KBM-7 (cell line): ENCODE results near the gene SUFU.
"Not testable (repeated sequence)": the region's sequence is repeated elsewhere in the genome, so short reads cannot be mapped to it uniquely, and the experiment has no call there.

Source experiments
- DNase-seq: peaks from one replicate; pipeline ENCODE4 v3.0.0-alpha.2; 2015
- in situ Hi-C: fragments of 300-500 bp; cut with MboI; formaldehyde crosslinking; loops from 2 replicates; pipeline ENCODE4 v1.14.3; 2020; ENCODE audit warnings: low sequenced_read_pairs, low pct_unique_long_range_greater_than_20kb, mixed read lengths

The SUFU gene

DNA sequence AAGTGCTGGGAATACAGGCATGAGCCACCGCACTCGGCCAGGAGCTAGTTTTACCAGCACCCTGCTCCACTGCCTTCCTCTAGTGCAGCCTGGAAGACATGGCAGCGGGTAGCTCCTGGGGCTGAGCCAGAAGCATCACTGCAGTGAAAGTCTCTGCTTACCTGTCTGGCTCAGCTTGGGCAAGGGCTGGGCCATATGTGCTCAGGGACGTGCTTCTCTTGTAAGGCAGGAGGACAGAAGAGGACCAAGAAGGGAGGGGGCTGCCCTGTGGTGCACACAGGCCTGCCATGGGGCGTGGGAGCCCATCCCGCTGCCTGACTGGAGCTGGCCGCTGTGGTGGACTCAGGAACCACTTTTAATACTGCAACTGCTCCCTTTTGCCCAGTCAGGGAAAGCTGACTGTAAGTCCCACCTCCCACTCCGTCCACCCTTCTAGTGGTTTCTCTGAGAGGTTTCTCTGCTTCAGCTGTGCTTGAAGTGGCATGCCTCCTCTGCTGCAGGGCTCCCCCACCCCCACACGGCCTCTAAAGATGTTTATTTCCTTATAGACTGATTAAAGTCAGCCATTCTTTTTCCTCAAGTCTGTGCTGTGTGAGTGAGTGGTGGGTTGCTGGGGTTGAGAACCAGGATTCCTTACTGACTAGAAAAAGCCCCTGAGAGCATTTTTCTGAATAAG is 27.2 kb upstream of the SUFU start:
- in situ Hi-C loops: loop anchor here (25.0 kb wide), 1 partner anchor 239 kb away; the partner anchor contains the start of genes ELOVL3, GBF1 and PITX3
- no peak for DNase-seq

DNA sequence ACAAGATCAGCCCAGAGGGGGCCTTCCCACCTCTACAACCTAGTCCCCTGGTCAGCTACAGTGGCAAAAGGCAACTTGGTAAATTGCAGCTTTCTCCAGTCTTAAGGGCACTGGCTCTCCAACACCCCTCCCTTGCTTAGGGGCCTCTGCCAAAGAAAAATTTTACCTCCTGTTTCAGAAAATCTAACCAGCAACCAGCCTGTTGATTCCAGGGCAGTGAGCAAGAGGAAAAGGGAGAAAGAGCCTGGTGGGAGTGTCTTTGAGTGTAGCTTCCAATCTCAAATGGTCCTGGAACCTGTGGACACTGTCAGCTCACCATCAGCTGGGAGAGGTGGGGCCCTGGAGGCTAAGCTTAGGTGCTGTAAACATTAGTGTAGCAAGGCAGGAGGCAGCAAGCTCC is 24.1 kb upstream of the SUFU start:
- DNase-seq: no peak
- in situ Hi-C loops: loop anchor here (25.0 kb wide), 1 partner anchor 242 kb away; the partner anchor contains the start of genes ELOVL3, GBF1 and PITX3

DNA sequence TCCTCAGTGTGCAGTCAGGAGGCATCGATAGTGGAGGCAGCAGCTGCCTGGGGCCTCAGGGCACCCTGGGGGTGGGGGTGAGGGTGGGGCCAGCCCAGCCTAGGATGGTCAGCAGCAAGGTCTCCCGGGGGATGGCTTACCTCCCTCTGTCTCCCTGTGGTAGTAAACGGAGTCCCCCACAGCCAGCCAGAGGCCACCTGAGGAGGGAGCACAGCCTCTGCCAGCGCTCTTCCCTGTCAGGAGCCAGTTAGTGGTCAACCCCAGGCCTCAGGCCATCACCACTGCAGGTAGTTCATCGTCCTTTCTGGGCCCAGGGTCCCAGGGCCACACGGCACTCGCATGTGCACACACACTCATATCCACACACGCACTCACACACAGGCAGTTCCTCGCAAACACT is 23.4 kb upstream of the SUFU start:
- no peak for DNase-seq
- in situ Hi-C loops: loop anchor here (25.0 kb wide), 1 partner anchor 243 kb away; the partner anchor contains the start of genes ELOVL3, GBF1 and PITX3

DNA sequence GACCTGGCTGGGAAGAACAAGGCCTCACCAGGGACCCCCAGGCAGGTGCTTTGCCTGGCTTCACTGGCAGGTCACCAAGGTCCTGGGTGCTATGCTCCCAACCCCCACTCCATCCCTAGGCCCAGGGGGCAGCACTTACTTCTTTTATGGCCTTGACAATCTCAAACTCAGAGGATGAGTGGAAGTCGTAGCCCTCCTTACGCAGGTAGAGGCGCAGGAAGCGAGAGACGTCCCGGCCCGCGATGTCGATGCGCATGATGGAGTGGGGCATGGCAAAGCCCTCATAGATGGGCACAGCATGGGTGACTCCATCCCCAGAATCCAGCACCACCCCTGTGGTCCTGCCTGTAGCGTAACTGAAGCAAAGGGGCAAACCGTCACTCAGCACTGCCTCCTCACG is 19.8 kb upstream of the SUFU start:
- in situ Hi-C loops: loop anchor here (25.0 kb wide), 1 partner anchor 247 kb away; the partner anchor contains the start of genes ELOVL3, GBF1 and PITX3
- no peak for DNase-seq

DNA sequence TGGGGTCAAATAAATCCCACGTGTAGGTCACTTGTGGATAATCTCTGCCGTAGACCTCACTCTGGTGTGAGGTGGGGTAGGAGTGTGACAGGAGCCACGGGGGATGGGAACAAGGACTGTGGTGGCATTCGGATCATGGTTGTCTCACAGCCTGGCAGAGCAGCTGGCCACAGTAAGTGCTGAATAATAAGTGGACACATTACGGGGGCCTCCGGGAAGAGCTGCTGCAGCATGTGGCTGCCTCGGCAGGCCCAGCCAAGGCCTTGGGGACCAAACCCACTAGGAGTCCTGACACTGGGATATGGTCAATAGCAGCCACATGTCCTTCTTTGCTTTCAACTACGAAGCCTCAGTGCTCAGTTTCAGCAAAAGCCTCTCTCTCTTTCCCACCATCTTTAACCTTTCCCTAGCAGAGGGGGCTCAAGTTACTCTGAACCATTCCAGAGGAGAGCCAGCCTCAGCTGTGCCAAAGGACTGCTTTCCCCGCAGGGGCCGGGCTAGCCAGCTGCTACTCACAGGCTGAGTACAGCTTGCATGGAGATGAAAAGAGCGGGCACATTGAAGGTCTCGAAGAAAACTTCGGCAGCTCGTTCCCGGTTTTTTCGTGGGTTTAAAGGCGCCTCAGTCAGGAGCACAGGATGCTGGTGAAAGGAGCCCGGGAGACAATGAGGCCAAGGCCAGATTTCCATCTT is 18.5 kb upstream of the SUFU start:
- no peak for DNase-seq
- in situ Hi-C loops: loop anchor here (25.0 kb wide), 1 partner anchor 248 kb away; the partner anchor contains the start of genes ELOVL3, GBF1 and PITX3

DNA sequence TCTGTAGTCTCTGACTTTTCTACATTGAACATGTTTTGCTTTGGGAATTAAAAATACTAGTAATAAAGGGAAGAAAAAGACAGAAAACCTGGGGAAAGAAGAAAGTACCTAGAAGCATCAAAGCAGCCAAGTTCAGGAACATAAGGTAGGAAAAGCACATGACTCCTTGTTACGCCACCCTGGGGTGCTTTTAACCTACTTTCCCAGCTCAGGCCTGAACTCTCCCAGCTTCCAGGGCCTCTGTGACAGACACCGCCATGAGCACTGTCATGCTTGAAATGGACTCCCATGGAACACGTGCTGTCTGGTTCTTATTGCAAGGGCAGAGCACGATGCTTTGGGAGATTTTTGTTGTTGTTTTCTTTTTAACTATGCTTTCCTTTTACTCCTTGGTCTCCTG is 12.6 kb upstream of the SUFU start:
- DNase-seq: no peak
- in situ Hi-C loops: loop anchor here (25.0 kb wide), 1 partner anchor 254 kb away; the partner anchor contains the start of genes ELOVL3, GBF1 and PITX3

DNA sequence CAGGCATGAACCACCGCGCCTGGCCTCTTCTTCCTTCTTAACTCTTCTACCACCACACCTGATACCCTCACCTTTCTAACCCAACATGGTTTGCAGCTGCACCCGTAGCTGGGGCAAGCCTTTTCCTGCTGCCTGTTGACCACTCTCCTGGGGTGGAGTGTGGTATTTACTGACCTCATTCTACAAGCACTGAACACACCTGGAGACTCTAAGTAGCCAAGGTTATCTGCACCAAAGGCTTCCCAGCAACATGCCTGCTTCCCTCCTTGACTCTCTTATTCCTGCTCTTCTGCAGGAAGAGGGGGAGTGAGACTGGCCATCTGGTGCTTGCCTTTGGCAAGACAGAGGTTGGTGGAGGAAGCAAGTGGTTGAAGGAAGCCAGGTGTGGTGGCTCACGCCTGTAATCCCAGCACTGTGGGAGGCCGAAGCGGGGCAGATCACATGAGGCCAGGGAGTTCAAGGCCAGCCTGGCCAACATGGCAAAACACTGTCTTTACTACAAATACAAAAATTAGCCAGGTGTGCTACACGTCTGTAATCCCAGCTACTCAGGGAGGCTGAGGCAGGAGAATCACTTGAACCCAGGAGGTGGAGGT is 11.3 kb upstream of the SUFU start:
- in situ Hi-C loops: loop anchor here (25.0 kb wide), 1 partner anchor 255 kb away; the partner anchor contains the start of genes ELOVL3, GBF1 and PITX3
- no peak for DNase-seq

DNA sequence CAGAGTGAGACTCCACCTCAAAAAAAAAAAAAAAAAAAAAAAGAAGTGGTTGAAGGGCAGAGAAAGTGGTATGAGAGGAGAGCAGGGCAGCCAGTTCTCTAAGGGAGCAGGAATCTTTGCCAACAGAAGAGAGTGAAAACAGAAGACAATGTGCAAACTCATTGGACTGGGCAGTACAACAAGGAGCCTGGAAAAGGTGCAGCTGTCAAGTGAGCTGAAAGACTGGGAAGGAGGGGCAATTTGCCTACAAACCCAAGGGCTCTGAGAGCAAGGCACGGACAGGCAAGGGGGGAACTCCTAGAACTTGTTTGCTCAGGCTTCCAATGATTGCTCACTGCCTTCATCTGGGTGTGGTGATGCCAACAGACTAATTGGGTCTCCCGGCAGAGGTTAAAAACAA is 10.8 kb upstream of the SUFU start:
- no peak for DNase-seq
- in situ Hi-C loops: loop anchor here (25.0 kb wide), 1 partner anchor 256 kb away; the partner anchor contains the start of genes ELOVL3, GBF1 and PITX3

DNA sequence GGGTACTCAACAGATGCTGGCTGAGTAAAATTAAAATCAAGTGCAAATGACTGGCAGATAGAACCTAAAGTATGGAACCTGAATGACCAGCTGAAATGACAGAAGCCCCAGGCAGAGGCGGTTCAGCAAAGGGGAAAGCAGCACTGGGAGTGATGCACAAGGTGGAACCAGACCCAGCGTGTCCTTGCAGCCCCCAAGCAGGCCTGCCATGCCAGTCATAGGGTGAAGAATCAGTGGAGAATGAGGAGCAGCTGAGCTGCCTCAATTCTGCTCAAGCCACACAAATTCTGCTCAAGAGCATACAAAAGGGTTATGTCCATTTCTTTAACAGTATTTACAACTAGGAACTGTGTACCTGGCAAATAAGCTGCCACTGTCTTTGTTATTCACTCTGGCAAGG is 10.0 kb upstream of the SUFU start:
- in situ Hi-C loops: loop anchor here (25.0 kb wide), 1 partner anchor 256 kb away; the partner anchor contains the start of genes ELOVL3, GBF1 and PITX3
- no peak for DNase-seq

DNA sequence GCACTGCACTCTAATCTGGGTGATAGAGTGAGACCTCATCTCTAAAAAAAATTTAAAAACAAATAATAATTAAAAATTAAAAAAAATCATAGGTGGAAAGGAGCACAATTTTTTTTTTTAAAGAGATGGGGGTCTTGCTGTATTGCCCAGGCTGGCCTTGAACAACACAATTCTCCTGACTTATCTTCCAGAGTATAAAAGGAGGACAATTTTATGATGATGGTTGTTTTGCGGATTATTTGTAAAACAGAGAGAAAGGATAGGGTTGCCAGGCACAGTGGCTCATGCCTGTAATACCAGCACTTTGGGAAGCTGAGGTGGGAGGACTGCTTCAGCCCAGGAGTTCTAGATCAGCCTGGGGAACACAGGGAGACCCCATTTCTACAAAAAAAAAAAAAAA is 6.2 kb upstream of the SUFU start:
- in situ Hi-C loops: loop anchor here (25.0 kb wide), 1 partner anchor 260 kb away; the partner anchor contains the start of genes ELOVL3, GBF1 and PITX3
- DNase-seq: no peak

DNA sequence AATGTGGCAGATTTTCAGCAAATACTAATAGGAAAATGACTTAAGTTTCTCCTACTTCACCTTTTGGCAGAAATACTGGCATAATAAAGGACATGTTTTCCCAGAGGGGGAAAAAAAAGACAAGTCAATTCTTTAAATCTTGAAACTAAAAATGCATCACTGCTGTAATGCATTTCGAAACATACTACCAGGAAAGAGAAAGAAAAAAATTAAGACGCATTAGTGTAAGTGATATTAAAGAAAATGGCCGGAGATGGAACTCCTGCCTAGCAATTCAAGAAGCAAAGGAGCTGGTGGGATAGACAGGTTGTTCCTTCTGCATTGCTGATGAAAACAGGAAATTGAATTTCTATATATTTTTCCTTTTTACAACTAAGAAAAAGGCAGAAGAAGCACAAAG is 4.4 kb upstream of the SUFU start:
- in situ Hi-C loops: loop anchor here (25.0 kb wide), 1 partner anchor 262 kb away; the partner anchor contains the start of genes ELOVL3, GBF1 and PITX3
- DNase-seq: no peak

DNA sequence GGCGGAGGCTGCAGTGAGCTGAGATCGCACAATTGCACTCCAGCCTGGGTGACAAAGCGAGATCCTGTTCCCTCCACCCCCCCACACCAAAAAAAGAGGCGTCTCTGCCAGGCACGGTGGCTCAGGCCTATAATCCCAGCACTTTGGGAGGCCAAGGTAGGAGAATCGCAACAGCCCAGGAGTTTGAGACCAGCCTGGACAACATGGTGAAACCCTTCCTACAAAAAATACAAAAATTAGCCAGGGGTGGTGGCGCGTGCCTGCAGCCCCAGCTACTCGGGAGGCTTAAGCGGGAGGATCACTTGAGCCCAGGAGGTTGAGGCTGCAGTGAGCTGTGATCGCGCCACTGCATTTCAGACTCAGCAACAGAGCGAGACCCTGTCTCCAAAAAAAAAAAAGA is 3.1 kb upstream of the SUFU start:
- DNase-seq, in situ Hi-C loops: not testable (repeated sequence)

DNA sequence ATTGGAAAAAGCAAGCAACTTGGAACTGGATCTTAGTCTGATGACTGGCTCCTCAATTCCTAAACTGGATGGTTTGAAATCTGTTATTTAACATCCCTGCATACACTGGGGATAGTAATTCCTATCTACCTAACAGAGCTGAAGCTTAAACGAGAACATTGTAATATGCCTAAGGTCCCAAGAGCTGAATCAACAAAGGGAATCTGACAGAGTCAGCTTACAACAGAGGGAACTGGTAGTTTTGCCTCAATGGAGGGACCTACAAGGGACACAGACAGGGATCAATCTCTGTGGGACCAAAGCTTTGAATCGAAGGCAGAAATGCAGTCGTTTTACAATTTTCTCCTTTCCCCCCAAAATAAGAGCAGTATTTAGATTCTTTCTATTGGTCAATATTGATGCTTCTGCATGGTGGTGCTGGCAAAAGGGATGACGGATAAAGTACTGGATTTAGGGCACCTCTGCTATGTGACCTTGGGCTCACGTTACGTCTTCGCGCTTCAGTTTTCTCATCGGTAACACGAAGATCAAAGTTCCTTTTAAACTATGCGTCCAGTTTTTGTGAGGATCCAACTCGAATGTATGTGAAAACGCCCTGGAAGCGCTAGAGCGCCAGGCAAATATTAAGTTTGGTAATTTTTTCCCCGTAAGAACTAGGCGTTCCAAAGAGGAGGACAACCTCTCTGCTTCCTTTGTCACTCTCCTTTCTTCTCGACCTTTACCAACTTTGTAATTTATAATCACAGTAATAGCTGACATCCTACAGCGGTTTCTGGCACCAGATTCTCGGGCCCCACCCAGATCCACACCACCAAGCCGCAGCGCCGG is 2.4 kb upstream of the SUFU start:
- in situ Hi-C loops: no loop called here
- no peak for DNase-seq

DNA sequence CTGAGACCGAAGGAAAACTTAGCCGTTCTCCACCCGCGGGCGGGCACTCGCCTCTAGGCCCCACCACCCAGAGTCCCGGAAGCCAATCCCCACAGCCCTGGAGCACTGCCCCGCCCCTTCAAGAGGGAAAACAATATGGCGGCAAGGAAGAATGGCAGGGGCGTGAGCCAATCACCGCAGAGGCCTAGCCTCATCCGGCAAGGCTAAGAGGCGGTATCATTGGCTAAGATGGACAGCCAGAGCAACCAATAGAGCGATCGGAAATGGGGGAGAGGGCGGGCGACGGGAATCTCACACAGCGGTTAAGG is 1.8 kb upstream of the SUFU start:
- in situ Hi-C loops: no loop called here
- peak; percentile 99 for DNase-seq

DNA sequence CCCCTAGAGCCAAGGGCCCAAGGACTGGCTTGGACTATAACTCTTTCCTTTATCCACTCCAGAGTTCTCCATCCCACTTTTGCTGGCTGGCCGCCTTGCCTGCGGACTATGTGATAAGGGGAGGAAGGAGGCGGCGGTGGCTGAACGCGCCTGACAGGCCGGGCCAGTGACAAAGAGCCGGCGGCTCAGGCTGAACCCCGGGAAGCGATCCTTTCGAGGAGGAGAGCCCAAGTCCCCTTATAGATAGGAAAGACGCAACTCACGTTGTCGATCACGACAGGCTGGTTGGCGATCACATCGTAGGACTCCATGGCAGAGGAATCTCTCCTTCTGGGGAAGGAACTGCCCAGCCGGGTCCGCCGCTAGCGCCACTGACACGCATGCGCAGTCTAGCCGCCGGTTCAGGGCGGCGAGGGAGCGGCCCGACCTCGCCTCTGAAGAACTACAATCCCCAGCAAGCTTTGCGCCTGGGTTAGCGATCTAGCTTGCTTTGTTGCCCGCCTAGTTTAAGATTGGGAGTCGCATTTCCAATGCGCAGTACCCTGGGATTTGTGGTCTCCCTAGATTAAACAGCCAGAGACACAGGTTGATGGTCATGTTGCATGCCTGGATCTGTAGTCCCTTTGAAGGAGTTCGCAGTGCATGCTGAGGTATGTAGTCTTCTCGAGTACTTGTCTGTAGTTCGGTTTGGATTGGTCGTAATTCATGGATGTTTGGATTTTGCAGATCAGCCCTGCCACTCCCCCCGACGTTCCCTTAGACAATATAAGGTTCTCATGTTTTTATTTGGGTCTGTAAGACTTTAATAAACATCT is 1.2 kb upstream of the SUFU start, which contains the start of gene ACTR1A:
Gene ACTR1A, minus strand, starts transcription at position 376 of the 815 bp plus-strand sequence. Its CDS starts 65 bp downstream, at position 311.
- DNase-seq: peak; percentile 99
- in situ Hi-C loops: no loop called here

DNA sequence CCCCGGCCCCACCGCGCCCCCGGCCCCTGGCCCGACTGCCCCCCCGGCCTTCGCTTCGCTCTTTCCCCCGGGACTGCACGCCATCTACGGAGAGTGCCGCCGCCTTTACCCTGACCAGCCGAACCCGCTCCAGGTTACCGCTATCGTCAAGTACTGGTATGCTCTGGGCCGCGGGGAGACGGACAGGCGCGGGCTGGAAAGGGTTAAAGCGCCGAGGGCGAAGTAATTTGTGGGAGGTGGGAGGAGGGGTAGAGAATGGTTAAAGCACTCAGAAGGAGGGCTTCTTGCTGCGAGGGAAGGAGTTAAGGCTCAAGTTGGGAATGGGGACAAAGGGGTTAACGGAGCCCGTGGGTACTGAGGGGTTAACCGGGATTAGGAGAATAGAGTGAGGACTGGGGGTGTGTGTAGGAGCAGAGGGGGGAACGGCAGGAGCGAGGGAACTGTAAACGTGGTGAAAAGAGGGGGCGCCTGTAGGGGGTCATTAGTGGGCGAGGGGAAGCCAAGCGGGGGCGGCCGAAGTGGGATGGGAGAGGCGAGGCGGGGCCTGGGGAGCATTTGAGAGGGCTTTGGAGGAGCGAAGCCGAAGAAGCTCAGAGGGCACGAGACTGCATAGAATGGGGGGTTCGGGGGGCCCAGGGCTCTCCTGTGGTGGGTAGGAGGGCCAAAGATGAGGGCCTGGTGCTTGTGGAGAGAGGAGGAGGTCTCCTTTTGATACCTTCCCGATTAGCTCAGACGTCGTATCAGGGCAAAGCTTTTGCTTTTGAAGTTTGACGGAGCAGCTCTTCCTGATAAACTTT is 605 bp downstream of the SUFU start:
- peak; percentile 57 for DNase-seq
- in situ Hi-C loops: no loop called here

DNA sequence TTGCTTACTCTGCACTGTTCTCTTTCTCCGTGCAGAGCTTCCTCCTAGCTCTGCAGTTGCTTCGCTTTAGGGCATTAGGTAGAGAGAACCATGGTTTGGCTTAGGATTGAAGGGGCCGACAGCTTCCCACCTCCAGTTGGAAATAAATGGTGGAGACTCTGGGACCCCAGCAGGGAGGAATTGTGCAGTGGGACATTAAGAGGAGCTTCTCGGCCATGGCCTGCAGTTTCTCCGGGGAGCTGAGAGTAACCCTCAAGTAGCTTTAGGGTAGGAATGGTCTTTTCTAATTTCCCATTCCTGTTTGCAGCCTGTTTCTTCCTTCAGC is 1.2 kb downstream of the SUFU start:
- in situ Hi-C loops: no loop called here
- no peak for DNase-seq
